COLO668 (cell line): ENCODE results near the gene CKS1B.
"Not testable (repeated sequence)": the region's sequence is repeated elsewhere in the genome, so short reads cannot be mapped to it uniquely, and the experiment has no call there.

Experiments used
- DNase-seq: peaks from one replicate; lab custom pipeline; 2025; ENCODE audit not compliant: unreplicated experiment; lab: John Stamatoyannopoulos, UW

CKS1B gene

GRCh38 chr1:154982897-154983648 is 8.6 kb downstream of the CKS1B start, which contains the start of gene FLAD1:
FLAD1 (plus strand) TSS chr1:154983344; CDS start chr1:154983695, 351 bp downstream.
- peak; percentile 99 for DNase-seq

GRCh38 chr1:154983776-154984466 is 9.4 kb downstream of the CKS1B start:
- DNase-seq: peak; percentile 28

- not testable (repeated sequence) for DNase-seq
Measured at GRCh38 chr1:154986736-154987135, 12.3 kb downstream of the CKS1B start.

GRCh38 chr1:154987326-154987725 is 12.8 kb downstream of the CKS1B start:
- no peak for DNase-seq

GRCh38 chr1:154988058-154988954 is 13.8 kb downstream of the CKS1B start:
- DNase-seq: no peak

GRCh38 chr1:154989195-154989860 is 14.8 kb downstream of the CKS1B start:
- no peak for DNase-seq

GRCh38 chr1:154990276-154990675 is 15.8 kb downstream of the CKS1B start:
- no peak for DNase-seq

- peak; percentile 35 for DNase-seq
Measured at GRCh38 chr1:154992721-154993571, 18.5 kb downstream of the CKS1B start.

- DNase-seq: no peak
Measured at GRCh38 chr1:154993572-154994268, 19.2 kb downstream of the CKS1B start, which contains the start of gene LENEP. LENEP (plus strand) TSS chr1:154993586; CDS start chr1:154993608, 22 bp downstream.

GRCh38 chr1:154994269-154994587 is 19.7 kb downstream of the CKS1B start:
- no peak for DNase-seq

GRCh38 chr1:154994591-154994990 is 20.1 kb downstream of the CKS1B start:
- DNase-seq: no peak

GRCh38 chr1:154995301-154995983 is 21.0 kb downstream of the CKS1B start:
- DNase-seq: peak; percentile 20

- no peak for DNase-seq
Measured at GRCh38 chr1:154996966-154997701, 22.7 kb downstream of the CKS1B start.

GRCh38 chr1:154998201-154998780 is 23.8 kb downstream of the CKS1B start:
- DNase-seq: peak; percentile 19

- DNase-seq: peak; percentile 77
Measured at GRCh38 chr1:154998818-154999570, 24.5 kb downstream of the CKS1B start.

- DNase-seq: peak; percentile 83
Measured at GRCh38 chr1:154999571-155000410, 25.3 kb downstream of the CKS1B start.
